B cell (primary cell): ENCODE results near the gene NAA60. TPM values are rescaled to one million over a fixed set of nuclear protein-coding genes. Genes with fewer than 3 reads are reported as not detected.
A peak's percentile ranks its signal among the peaks of the same experiment; 100 is the strongest.
"Not testable (repeated sequence)": the region's sequence is repeated elsewhere in the genome, so short reads cannot be mapped to it uniquely, and the experiment has no call there.

Experiments
- ATAC-seq: fragments of 200-7000 bp; cut with Tn5 transposase; one replicate; pipeline ENCODE4 v1.10.0; 2021; ENCODE audit warnings: low read depth, mild to moderate bottlenecking, moderate number of reproducible peaks, moderate library complexity
- CTCF ChIA-PET: fragments of 350-600 bp; sonication (Branson Sonifier 250); formaldehyde crosslinking; loops from one replicate; lab custom pipeline; 2021; ENCODE audit warnings: antibody characterized with exemption, inconsistent platforms; lab: Charles Lee
- POLR2A ChIA-PET: fragments of 350-600 bp; sonication (Branson Sonifier 250); formaldehyde crosslinking; loops from one replicate; lab custom pipeline; 2021; ENCODE audit warnings: antibody characterized with exemption; lab: Charles Lee
- DNase-seq: peaks from one replicate; pipeline ENCODE4 v3.0.0; 2013
- H2AFZ ChIP-seq: 2 replicates; pipeline ENCODE4 v1.6.1; 2012; ENCODE audit warnings: mild to moderate bottlenecking, low read depth, low read length; ENCODE audit not compliant: insufficient read depth, poor library complexity, severe bottlenecking
- H3K27ac ChIP-seq, 2 donors: 1 replicate in 1 of 2; 2 replicates in 1 of 2; pipeline ENCODE4 v1.5.1; 2012 to 2013; ENCODE audit warnings: low read length in 2 of 2, mild to moderate bottlenecking in 2 of 2, moderate library complexity in 1 of 2
- H3K27me3 ChIP-seq, 4 experiments: fragments of 200-600 bp in 1 of 4; sonication (generic) in 1 of 4; replicated peaks in 1 of 4; 1 replicate in 2 of 4; 2 replicates in 2 of 4; pipeline versions ENCODE4 v1.6.1 to v1.7.0; 2013 to 2016; ENCODE audit warnings: low read length in 3 of 4, mild to moderate bottlenecking in 2 of 4, mixed read lengths in 1 of 4, moderate library complexity in 1 of 4; ENCODE audit not compliant: insufficient read depth in 4 of 4, control insufficient read depth in 3 of 4; ENCODE audit errors: control extremely low read depth in 1 of 4
- H3K36me3 ChIP-seq, 2 experiments: replicated peaks in 1 of 2; 1 replicate in 1 of 2; 2 replicates in 1 of 2; pipeline versions ENCODE4 v1.6.1 to v1.7.1; 2013; ENCODE audit warnings: low read length in 1 of 2; ENCODE audit not compliant: insufficient read depth in 2 of 2, control insufficient read depth in 1 of 2; ENCODE audit errors: control extremely low read depth in 1 of 2, extremely low read depth in 1 of 2
- H3K4me1 ChIP-seq, 2 donors: fragments of 200-600 bp in 1 of 2; sonication (generic) in 1 of 2; 1 replicate in 1 of 2; 2 replicates in 1 of 2; pipeline versions ENCODE4 v1.5.1 to v1.6.1; 2013 to 2017; ENCODE audit warnings: low read length in 2 of 2; ENCODE audit not compliant: control insufficient read depth in 2 of 2, insufficient read depth in 2 of 2
- H3K4me2 ChIP-seq: replicated peaks from 2 replicates; pipeline ENCODE3; 2012; ENCODE audit warnings: mild to moderate bottlenecking, low read depth, low read length; ENCODE audit not compliant: poor library complexity, severe bottlenecking
- H3K4me3 ChIP-seq, 5 experiments: fragments of 200-600 bp in 1 of 5; sonication (generic) in 1 of 5; 1 replicate in 3 of 5; 2 replicates in 2 of 5; pipeline versions ENCODE4 v1.5.1 to v1.7.0; 2011 to 2016; ENCODE audit warnings: low read length in 4 of 5, mild to moderate bottlenecking in 4 of 5, low read depth in 2 of 5, control low read depth in 1 of 5, moderate library complexity in 1 of 5; ENCODE audit not compliant: insufficient read depth in 1 of 5; ENCODE audit errors: control extremely low read depth in 1 of 5, extremely low read depth in 1 of 5
- H3K79me2 ChIP-seq: fragments of 200-600 bp; sonication (generic); one replicate; pipeline ENCODE4 v1.6.0; 2016; ENCODE audit warnings: low read length; ENCODE audit not compliant: control insufficient read depth, insufficient read depth
- H3K9ac ChIP-seq: fragments of 200-600 bp; sonication (generic); 2 replicates; pipeline ENCODE4 v1.6.1; 2017; ENCODE audit warnings: mild to moderate bottlenecking, low read length, moderate library complexity
- H3K9me3 ChIP-seq, 3 donors: one replicate each; pipeline versions ENCODE4 v1.6.1 to v1.7.1; 2013; ENCODE audit warnings: low read length in 2 of 3; ENCODE audit not compliant: control insufficient read depth in 2 of 3, insufficient read depth in 1 of 3; ENCODE audit errors: control extremely low read depth in 1 of 3
- H4K20me1 ChIP-seq: 2 replicates; pipeline ENCODE4 v1.6.0; 2012; ENCODE audit warnings: mild to moderate bottlenecking, low read length; ENCODE audit not compliant: insufficient read depth, control insufficient read depth, poor library complexity, severe bottlenecking
- H3K27ac Mint-ChIP-seq: one replicate; pipeline ENCODE4 v1.8.0; 2021; ENCODE audit warnings: mixed read lengths
- H3K27me3 Mint-ChIP-seq: one replicate; pipeline ENCODE4 v1.8.0; 2021; ENCODE audit warnings: mixed read lengths
- H3K4me1 Mint-ChIP-seq: one replicate; pipeline ENCODE4 v1.8.0; 2021; ENCODE audit warnings: mixed read lengths
- H3K4me3 Mint-ChIP-seq: one replicate; pipeline ENCODE4 v1.8.0; 2021; ENCODE audit warnings: mixed read lengths
- H3K9me3 Mint-ChIP-seq: one replicate; pipeline ENCODE4 v1.8.0; 2022; ENCODE audit warnings: mixed read lengths; ENCODE audit not compliant: insufficient read depth
- CTCF ChIP-seq: fragments of 200-600 bp; IDR thresholded peaks from one replicate; pipeline ENCODE4 v1.8.0; 2022; ENCODE audit warnings: antibody characterized with exemption, mild to moderate bottlenecking
- EZH2 ChIP-seq: IDR thresholded peaks from 2 replicates; pipeline ENCODE4 v1.6.1; 2012; ENCODE audit warnings: borderline replicate concordance, low read depth, mild to moderate bottlenecking, moderate library complexity, low read length; ENCODE audit not compliant: insufficient read depth, poor library complexity, severe bottlenecking
- WGBS: methylation state at CpG from one replicate; pipeline ENCODE4 v1.1.5; 2013; ENCODE audit warnings: missing lambda C conversion rate; ENCODE audit not compliant: insufficient coverage; 5-methylcytosine and 5-hydroxymethylcytosine counted together
- intact Hi-C: fragments of 100-400 bp; cut with micrococcal nuclease; formaldehyde crosslinking; loops from one replicate; pipeline ENCODE4 v1.10.0; 2022
- polyA plus RNA-seq: library from polyadenylated mRNA; depleted of rRNA; stranded (reverse); fragments of >200 nt; gene quantifications from 2 replicates; pipeline ENCODE4 v1.2.3, GENCODE V29; 2012
- total RNA-seq, 2 donors: library from RNA; stranded (reverse); fragments of 120-200 nt in 1 of 2; gene quantifications; 1 replicate in 1 of 2; 2 replicates in 1 of 2; pipeline versions ENCODE4 v1.2.3 to v1.2.4, GENCODE V29; 2013 to 2022

NAA60 gene
- total and polyA plus RNA-seq, 2 donors (not counting 1 experiment from before 2014, with no cell fraction given): 50.9 to 54.3 TPM

GRCh38 chr16:3497771-3498170 is 54.3 kb downstream of the NAA60 start:
- no peak for TF ChIP-seq EZH2
- no peak for TF ChIP-seq CTCF
- Histone ChIP-seq H3K79me2 (peaks cover 6% of the 10 kb centered on the region), H3K36me3 (no peaks in the 10 kb centered on the region), H3K4me2 (no peak overlapping the region), H3K9ac (no peak overlapping the region), H3K27me3 (no peaks in the 10 kb centered on the region), H3K27ac (no peak overlapping the region), H3K4me1 (peaks cover 11 to 19% of the 10 kb centered on the region in 2 donors), H4K20me1 (no peaks in the 10 kb centered on the region), H3K9me3 (peaks cover 0 to 6% (median 0%) of the 10 kb centered on the region in 3 donors), H3K4me3 (no peak overlapping the region), H2AFZ (no peak overlapping the region)
- no peak for DNase-seq
- Mint-ChIP-seq H3K4me1 (peaks cover 28% of the 10 kb centered on the region), H3K4me3 (no peak overlapping the region), H3K9me3 (no peaks in the 10 kb centered on the region), H3K27ac (peak overlapping the region; percentile 59), H3K27me3 (no peaks in the 10 kb centered on the region)
- CTCF ChIA-PET: no interaction called here
- ATAC-seq: no peak
- POLR2A ChIA-PET: no interaction called here
- intact Hi-C loops: no loop called here
- 94% methylated on average over 2 of the region's 4 CpGs for WGBS

- H3K9me3 Mint-ChIP-seq: no peaks in the 10 kb centered on the region
- intact Hi-C loops: no loop called here
- H3K9ac ChIP-seq: no peak overlapping the region
- no peak overlapping the region for H3K4me2 ChIP-seq
- peaks cover 30% of the 10 kb centered on the region for H3K4me1 Mint-ChIP-seq
- H4K20me1 ChIP-seq: no peaks in the 10 kb centered on the region
- no peak overlapping the region for H3K27ac ChIP-seq
- H3K27me3 ChIP-seq: no peaks in the 10 kb centered on the region
- H3K79me2 ChIP-seq: peaks cover 6% of the 10 kb centered on the region
- no peak overlapping the region for H2AFZ ChIP-seq
- ChIA-PET POLR2A (no interaction called here), CTCF (interaction anchor here (0.7 kb wide), 1 partner anchor 938 kb away, joined by 4 read pairs; no protein-coding TSS in a partner anchor)
- peaks cover 0 to 6% (median 0%) of the 10 kb centered on the region in 3 donors for H3K9me3 ChIP-seq
- no peaks in the 10 kb centered on the region for H3K36me3 ChIP-seq
- DNase-seq: no peak
- no peak for TF ChIP-seq EZH2
- TF ChIP-seq CTCF: no peak
- 100% methylated on average over 15 of the region's 16 CpGs for WGBS
- H3K4me3 Mint-ChIP-seq: no peak overlapping the region
- peak overlapping the region; percentile 59 for H3K27ac Mint-ChIP-seq
- ATAC-seq: no peak
- H3K4me3 ChIP-seq: no peak overlapping the region
- H3K4me1 ChIP-seq: peaks cover 11 to 22% of the 10 kb centered on the region in 2 donors
- no peaks in the 10 kb centered on the region for H3K27me3 Mint-ChIP-seq
Observed at GRCh38 chr16:3498988-3499387, 55.5 kb downstream of the NAA60 start.

GRCh38 chr16:3501412-3501761 is 57.9 kb downstream of the NAA60 start:
- peak overlapping the region; percentile 82 for H2AFZ ChIP-seq
- H3K9me3 ChIP-seq, H3K9me3 Mint-ChIP-seq, H3K79me2 ChIP-seq, H3K27ac Mint-ChIP-seq, H4K20me1 ChIP-seq, H3K27me3 ChIP-seq, H3K36me3 ChIP-seq, H3K27me3 Mint-ChIP-seq, intact Hi-C loops, POLR2A ChIA-PET, ATAC-seq, DNase-seq: not testable (repeated sequence)
- Mint-ChIP-seq H3K4me1 (peaks cover 30% of the 10 kb centered on the region), H3K4me3 (peak overlapping the region; percentile 90)
- H3K9ac ChIP-seq: peak overlapping the region; percentile 80
- peaks cover 11 to 22% of the 10 kb centered on the region in 2 donors for H3K4me1 ChIP-seq
- 24% methylated on average over 23 of the region's 24 CpGs for WGBS
- CTCF ChIA-PET: interaction anchor here (0.9 to 1.2 kb wide), 2 partner anchors 11 to 377 kb away, joined by 3 to 4 read pairs; no protein-coding TSS in a partner anchor
- H3K27ac ChIP-seq: peak overlapping the region in 1 of 2 donors; percentile 71
- H3K4me2 ChIP-seq: peak overlapping the region; percentile 98
- H3K4me3 ChIP-seq: peak overlapping the region; percentile 51 to 81 (median 76)
